ENCODE results near the gene R3HDM2.
"Not testable (repeated sequence)": the region's sequence is repeated elsewhere in the genome, so short reads cannot be mapped to it uniquely, and the experiment has no call there.

R3HDM2 gene

DNA sequence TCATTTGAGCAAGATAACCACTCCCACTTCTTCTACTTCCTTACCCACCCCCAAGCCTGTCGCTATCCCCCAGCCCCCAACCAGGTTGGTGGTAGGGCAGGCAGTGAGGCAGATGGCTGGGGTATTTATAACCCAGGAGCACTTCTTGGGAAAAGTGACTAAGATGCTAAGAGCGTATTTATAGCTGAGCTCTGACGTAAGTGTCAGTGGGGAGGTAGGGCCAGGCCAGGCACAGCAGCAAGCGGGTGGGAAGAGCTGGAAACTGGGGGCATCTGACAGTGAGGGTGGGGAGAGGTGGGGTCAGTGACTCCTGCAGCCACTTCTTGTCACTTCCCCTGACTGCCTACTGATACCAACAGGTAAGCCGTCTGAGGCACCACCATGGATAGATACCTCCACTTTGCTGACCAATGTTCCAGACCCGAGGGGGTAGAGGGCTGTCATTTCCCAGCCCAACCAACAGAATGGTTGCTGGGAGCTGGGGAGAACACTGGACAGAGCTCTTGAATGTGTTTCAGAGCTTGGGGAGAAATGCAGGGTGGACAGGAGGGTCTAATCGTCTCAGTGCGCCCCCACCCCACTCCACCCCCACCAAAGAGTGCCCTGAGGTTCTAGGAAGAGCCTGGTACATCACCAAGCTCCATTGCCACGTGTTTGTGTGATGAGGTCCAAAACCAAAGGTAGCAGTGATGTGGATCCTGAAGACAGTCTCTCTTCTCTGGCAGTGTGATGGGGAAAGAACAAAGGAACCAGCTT is 21.5 kb upstream of the R3HDM2 start:
- DNase-seq = no peak

DNA sequence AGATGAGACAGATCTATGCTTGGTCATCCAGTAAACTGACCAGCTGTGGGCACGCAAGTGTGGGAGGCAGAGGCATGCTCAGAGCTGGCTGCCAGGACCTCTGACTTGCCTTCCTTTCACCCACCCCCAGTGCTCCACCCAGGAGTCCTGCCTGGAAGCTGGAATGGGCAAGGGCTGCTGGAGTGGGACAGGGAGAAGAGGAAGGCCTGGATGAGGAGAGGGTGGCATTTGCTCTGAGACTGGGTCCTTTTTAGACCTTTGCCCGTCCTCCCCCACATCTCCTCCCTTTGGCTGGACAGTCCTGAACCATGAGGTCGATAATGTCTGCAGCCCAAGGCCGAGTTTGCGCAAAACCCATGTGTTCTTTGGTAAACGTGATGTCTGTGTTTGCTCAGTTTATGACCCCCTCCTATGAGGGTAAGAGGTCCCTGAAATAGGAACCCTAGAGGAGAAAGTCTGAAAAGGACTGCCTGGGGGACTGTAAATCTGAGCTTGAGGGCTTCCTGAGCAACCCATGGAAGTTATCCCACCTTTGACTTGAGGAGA is 20.5 kb upstream of the R3HDM2 start:
- no peak for DNase-seq

DNA sequence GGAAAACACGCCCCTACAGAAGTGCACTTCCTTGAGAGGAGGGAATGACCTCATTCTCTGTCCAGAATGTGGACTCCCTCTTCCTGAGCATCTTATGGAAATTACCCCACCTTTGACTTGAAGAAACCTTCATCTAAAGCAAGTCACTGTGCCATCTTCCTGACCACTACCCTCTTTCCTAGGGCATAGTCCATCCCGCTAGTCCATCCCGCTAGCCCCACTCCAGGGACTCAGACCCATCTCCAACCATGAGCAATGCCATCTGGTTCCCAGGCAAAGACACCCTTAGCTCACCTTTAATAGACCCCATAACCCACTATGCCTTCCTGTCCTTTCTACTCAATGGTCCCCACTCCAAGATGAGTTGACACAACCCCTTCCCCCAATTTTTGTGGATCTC is 19.2 kb upstream of the R3HDM2 start:
- no peak for DNase-seq

DNA sequence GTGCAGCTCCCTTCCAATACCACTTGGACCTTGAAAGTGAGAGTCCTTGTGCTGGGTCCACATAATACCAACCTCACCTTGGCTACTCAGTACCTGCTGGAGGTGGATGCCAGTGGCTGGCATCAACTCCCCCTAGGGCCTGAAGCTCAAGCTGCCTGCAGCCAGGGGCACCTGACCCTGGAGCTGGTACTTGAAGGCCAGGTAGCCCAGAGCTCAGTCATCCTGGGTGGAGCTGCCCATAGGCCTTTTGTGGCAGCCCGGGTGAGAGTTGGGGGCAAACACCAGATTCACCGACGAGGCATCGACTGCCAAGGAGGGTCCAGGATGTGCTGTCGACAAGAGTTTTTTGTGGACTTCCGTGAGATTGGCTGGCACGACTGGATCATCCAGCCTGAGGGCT is 18.5 kb upstream of the R3HDM2 start:
- no peak for DNase-seq

DNA sequence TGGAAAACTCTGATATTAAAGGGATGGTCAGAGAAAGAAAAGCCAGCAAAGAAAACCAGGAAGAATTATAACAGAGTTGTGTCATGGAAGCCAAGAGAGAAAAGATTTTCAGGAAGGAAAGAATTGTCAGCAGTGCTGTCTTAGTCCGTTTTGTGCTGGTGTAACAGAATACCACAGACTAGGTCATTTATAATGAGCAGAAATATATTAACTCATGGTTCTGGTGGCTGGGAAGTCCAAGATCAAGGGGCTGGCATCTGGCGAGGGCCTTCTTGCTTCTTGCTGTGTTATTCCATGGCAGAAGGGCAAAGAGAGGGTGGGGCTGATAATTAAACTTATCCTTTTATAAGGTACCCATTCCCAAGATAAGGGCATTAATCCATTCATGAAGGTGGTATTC is 17.8 kb upstream of the R3HDM2 start:
- no peak for DNase-seq

DNA sequence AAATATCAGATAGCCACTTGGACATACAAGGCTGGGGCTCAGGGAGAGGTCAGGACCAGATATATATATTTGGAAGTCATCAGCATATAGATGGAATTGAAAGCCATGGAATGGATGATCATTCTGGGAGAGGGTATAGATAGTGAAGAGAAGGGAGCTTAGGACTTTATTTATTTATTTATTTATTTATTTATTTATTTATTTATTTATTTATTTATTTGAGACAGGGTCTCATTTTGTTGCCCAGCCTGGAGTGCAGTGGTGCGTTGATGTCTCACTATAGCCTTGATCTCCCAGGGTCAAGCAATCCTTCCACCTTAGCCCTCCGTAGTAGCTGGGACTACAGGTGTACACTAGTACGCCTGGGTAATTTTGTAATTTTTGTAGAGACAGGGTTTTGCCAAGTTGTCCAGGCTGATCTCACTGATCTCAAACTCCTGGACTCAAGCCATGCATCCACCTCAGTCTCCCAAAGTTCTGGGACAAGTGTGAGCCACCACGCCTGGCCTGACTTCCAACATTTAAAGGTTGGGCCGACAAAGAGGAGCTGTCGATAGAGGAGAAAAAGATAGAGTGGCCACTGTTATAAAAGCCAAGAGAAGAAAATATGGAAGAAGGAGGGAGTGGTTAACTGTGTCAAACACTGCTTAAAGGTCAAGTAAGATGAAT is 15.6 kb upstream of the R3HDM2 start:
- no peak for DNase-seq

DNA sequence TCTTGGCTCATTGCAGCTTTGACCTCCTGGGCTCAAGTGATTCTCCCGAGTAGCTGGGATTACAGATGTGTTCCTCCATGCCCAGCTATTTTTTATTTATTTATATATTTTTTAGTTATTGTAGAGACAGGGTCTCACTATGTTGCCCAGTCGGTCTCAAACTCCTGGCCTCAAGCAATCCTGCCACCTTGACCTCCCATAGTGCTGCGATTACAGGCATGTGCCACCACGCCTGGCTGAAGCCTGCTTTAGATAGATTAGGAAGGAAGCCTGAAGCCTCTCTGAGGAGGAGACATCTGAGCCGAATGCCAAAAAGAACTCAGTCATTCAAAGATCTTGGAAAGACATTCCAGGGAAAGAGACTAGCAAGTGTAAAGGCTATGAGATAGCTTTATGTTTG is 13.9 kb upstream of the R3HDM2 start:
- DNase-seq = no peak

DNA sequence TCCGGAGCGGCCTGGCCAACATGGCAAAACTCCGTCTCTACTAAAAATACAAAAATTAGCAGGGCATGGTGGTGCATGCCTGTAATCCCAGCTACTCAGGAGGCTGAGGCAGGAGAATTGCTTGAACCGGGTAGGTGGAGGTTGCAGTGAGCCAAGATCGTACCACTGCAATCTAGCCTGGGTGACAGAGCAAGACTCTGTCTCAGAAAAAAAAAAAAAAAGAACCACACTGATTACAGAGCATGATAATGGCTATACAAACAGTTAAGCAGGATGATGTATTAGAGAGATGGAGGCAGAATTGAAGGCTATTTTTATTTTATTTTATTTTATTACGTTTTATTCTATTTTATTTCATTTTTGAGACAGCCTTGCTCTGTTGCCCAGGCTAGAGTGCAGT is 13.5 kb upstream of the R3HDM2 start:
- DNase-seq = not testable (repeated sequence)

DNA sequence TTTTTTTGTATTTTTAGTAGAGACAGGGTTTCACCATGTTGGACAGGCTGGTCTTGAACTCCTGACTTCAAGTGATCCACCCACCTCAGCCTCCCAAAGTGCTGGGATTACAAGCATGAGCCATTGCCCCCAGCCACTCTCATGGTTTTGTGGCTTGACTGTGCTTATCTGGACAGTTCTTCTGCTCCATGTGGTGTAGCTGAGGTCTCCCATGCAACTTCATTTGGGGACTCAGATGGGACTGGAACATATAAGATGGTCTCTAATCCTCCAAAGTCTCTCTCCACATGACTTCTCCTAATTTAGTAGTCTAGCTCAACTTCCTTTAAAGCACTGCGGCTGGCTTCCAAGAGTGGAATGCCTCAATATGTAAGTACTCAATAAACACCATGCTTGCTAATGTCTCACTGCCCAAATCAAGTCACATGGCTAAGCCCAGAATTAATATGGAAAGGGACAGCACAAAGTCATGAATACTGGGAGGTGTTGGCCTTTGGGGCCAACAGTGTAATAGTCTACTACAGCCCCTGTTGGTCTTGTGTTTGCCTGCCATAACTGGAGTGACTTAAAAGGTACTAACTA is 11.1 kb upstream of the R3HDM2 start:
- no peak for DNase-seq

DNA sequence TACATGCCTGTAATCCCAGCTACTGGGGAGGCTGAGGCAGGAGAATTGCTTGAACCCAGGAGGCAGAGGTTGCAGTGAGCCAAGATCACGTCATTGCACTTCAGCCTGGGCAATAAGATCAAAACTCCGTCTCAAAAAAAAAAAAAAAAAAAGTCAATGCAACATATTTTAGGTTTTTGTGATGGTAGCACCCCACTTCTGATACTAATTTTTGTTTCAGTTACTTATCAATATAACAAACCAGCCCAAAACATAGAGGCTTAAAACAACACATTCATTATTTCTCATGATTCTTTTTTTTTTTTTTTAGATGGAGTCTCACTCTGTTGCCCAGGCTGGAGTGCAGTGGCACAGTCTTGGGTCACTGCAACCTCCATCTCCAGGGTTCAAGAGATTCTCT is 10.6 kb upstream of the R3HDM2 start:
- not testable (repeated sequence) for DNase-seq

DNA sequence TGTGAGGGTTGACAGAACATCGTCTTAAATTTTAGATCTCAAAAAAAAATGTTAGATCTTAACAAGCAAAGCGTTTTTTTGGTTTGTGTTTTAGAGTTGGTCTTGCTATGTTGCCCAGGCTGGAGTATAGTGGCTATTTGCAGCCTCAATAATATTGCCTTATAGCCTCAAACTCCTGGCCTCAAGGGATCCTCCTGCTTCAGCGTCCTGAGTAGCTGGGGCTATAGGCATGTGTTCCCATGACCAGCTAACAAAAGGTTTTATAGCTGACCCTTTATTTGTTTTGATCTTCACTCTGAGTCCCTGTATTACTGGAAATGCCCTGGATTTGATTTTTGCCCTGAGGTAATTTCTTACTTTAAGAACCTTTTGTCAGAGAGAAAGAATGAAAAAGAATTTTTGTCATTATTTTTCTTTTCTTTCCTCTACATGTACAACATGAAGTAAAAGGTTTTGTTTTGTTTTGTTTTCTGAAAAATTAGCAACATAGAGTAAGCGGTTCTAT is 9.0 kb upstream of the R3HDM2 start:
- DNase-seq = no peak

DNA sequence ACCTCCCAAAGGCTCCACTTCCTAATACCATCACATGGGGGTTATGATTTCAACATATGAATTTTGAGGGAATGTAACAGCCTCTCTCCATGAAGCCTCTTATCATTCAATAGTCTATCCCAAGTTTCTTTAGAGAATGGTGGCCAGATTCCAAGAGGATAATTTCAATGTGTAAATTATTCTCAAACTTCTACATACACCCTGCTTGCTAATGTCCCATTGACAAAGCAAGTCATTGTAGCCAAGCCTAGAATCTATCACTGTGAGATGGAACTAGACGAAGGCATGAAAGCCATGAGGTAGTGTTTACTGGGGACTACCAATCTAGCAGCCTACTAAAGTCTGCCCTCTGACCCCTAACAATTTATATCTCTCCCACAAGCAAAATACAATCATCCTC is 7.6 kb upstream of the R3HDM2 start:
- DNase-seq = no peak

DNA sequence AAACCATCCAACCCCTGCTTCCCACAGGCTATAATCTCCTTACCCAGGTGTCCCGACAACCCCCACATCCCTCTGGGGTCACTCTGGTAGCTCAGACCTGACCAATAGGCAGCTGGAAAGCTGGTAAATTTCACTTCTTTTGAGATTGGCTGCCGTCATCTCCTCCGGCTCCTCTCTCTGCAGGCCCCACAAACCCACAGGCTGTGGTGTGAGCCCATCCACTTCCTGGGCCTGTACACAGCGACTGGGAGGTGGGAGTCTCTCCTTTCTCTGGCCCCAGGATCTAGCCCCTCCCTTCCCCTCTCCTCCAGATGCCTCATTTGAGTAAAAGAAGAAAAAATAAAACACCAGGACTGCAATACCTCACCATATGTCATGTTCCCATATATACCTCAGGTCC is 4.5 kb upstream of the R3HDM2 start:
- no peak for DNase-seq

DNA sequence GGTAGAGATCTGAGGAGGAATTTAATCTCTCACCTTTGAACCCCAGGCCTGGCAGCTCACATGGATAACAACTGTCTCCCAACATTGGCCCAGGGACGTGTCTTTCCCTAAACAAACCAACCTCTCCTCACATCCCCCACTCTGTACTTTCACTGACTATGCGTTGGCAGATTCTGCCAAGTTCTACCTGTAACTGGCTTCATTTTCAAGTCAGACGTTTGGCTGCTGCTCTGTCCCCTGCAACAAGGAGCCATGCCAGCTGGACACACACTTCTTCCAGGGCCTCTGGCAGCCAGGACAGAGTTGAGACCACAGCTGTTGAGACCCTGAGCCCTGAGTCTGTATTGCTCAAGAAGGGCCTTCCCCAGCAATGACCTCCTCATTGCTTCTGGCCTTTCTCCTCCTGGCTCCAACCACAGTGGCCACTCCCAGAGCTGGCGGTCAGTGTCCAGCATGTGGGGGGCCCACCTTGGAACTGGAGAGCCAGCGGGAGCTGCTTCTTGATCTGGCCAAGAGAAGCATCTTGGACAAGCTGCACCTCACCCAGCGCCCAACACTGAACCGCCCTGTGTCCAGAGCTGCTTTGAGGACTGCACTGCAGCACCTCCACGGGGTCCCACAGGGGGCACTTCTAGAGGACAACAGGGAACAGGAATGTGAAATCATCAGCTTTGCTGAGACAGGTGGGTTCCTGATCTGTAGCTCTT is 3.8 kb upstream of the R3HDM2 start, which contains the start of gene INHBC:
Gene INHBC, plus strand, starts transcription at position 268 of the 707 bp plus-strand sequence. Its CDS starts 103 bp downstream, at position 371.
- DNase-seq = no peak

DNA sequence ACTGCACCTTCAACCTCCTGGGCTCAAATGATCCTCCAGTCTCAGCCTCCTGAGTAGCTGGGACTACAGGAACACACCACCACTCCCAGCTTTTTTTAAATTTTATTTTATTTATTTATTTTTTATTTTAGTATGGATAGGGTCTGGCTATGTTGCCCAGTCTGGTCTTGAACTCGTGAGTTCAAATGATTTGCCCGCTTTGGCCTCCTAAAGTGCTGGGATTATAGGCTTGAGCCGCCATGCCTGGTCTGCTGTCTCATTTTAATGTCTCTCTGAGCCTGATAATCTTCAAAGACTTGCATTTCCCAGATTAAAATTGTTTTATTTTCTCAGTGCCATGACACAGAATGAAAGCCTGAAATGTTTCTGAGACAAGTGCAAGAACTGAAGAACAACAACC is 2.5 kb upstream of the R3HDM2 start:
- DNase-seq = no peak

DNA sequence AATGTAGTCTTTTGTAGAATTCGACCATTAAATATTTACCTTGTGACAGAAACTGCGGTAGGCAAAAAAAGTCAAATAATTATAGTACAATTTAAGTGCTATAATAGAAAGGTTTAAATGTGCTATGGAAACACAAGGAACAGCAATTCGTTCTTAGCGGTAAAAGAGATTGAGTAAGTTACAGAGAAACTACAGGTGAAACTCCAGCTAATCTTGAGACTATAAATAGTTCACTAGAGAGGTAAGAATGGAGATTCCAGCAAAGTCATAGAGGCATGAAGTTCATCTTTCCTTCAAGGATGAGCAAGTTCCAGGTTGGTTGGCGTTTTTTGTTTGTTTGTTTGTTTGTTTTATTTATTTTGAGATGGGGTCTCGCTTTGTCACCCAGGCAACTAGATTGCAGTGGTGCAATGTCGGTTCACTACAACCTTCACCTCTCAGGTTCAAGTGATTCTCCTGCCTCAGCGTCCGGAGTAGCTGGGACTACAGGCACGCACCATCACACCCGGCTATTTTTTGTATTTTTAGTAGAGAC is 878 bp upstream of the R3HDM2 start:
- DNase-seq = no peak

DNA sequence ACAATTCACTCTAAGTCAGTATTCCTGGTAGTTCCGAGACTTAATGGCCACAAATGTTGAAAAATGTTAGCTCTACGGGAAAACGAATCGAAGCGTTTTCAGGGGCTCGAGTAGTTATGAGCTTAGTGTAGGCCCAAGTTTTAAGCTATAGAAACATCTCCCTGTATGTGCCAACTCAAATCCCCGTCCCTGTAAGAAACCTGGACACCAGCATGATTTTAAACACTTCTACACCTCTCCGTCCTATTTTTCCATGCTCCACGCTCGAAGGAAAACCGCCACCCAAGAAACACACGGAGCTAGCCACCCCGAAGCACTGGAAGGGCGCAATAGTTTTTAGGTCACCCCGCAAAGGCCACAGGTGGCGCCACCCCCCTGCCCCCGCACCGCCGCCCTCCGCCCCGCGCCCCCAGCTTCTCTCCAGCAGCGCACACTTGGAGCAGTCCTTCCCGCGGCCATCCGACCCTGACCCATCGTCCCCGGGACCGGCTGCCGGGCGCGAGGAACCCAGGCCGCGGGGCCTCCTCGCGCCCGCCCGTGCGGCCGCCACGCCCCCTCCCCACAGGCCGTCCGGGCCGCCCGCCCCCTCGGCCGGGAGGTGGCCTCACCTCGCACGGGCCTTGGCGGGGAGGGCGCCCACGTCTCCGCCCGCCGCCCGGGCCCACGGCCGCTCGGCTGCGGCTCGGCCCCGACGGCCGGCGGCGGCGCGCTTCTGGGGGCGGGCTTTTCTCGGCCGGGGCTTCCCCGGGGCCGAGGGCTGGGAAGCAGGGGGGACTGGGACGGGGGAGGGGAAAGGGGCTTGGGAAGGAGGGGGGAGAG is 522 bp downstream of the R3HDM2 start:
- DNase-seq = peak; percentile 19

DNA sequence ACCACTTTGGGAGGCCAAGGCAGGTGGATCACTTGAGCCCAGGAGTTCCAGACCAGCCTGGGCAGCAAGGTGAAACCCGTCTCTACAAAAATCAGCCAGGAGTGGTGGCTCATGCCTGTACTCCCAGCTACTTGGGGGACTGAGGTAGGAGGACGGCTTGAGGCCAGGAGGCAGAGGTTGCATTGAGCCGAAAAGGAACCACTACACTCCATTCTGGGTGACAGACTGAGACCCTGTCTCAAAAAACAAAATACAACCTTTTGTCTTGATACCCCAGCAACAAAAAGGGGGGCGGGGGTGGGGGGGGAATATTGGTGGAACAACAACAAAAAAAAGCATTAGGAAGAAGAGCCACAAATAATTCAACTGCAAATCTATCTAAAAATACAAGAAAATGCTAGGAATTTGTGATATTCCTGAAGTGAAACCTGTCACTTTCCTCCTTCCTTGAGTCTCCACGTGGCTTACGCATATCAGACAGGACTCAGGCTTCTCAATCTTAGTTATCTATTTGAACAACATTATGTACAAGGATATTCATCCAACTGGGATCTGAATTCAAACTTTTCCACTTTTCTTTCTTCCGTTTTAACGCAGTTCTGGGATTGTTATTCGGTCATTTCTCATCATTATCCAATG is 1.3 kb downstream of the R3HDM2 start:
- DNase-seq = no peak

DNA sequence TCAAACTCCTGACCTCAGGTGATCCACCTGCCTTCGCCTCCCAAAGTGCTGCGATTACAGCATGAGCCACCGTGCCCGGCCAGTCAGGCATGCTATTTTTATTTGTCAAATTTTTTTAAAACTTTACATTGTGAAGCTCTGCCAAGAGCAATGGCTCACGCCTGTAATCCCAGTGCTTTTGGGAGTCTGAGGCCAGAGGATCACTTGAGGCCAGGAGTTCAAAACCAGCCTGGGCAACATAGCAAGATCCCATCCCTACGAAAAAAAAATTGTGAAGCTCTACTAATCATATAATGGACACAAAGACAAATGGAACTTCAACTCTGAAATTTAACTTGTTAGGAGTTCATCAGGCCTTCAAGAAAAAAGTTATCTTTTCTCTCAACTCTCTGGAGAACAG is 1.9 kb downstream of the R3HDM2 start:
- no peak for DNase-seq

DNA sequence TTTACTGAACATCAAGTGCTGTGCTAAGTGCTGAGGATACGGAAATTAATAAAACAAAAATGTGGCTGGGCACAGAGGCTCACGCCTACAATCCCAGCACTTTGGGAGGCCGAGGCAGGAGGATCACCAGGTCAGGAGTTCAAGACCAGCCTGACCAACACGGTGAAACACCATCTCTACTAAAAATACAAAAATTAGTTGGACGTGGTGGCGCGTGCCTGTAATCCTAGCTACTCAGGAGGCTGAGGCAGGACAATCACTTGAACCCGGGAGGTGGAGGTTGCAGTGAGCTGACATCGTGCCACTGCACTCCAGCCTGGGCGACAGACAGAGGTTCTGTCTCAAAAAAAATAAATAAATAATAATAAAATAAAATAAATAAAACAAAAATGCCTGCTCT is 3.9 kb downstream of the R3HDM2 start:
- DNase-seq = not testable (repeated sequence)

DNA sequence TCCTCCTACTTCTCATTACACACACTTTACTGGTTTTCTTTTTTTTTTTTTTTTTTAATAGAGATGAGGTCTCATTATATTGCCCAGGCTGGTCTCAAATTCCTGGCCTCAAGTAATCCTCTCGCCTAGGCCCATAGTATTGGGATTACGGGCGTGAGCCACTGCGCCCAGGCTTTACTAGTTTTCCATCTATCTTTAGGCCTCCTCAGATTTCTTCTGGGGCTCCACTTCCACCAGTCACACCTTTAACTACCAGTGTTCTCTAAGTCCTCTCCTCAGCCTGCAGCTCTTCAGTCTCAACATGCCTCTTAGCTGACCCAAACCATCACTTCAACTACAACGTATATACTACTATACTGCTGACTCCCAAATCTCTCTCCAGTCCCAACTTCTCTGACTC is 10.4 kb downstream of the R3HDM2 start:
- DNase-seq = no peak

Measured in NCI-H1694 (cell line).